Upper lobe of left lung (tissue), 6 donors: Measurements from ENCODE around the gene PLXNA1. TPM values are rescaled to one million over a fixed set of nuclear protein-coding genes. Genes with fewer than 3 reads are reported as not detected.

Experiments
- ATAC-seq, 2 donors: fragments of 200-7000 bp; cut with Tn5 transposase; one replicate each; pipeline ENCODE4 v1.9.1; 2022; ENCODE audit warnings: mild to moderate bottlenecking in 2 of 2, moderate library complexity in 2 of 2; ENCODE audit not compliant: low FRiP score in 2 of 2
- DNase-seq, 2 donors: peaks; one replicate each; pipeline ENCODE4 v3.0.0-alpha.2; 2019 to 2020
- H3K27ac ChIP-seq, 4 donors: fragments of 200-600 bp; sonication (generic); one replicate each; pipeline ENCODE4 v1.5.1; 2016 to 2019
- H3K27me3 ChIP-seq, 4 donors: fragments of 200-600 bp; sonication (generic); one replicate each; pipeline ENCODE4 v1.5.1; 2017 to 2019
- H3K36me3 ChIP-seq, 4 donors: fragments of 200-600 bp; sonication (generic); one replicate each; pipeline ENCODE4 v1.5.1; 2016 to 2019
- H3K4me1 ChIP-seq, 4 donors: fragments of 200-600 bp; sonication (generic); one replicate each; pipeline ENCODE4 v1.5.1; 2018 to 2019
- H3K4me3 ChIP-seq, 4 donors: fragments of 200-600 bp; sonication (generic); one replicate each; pipeline ENCODE4 v1.5.1; 2017 to 2019; ENCODE audit warnings: mild to moderate bottlenecking in 2 of 4, moderate library complexity in 1 of 4
- H3K9me3 ChIP-seq, 4 donors: fragments of 200-600 bp; sonication (generic); one replicate each; pipeline ENCODE4 v1.5.1; 2018 to 2019
- CTCF ChIP-seq, 6 experiments: fragments of 450-650 bp in 4 of 6; fragments of 200-600 bp in 2 of 6; sonication (generic) in 2 of 6; IDR thresholded peaks; one replicate each; pipeline ENCODE4 v1.5.1; 2016 to 2019; ENCODE audit warnings: antibody characterized with exemption in 6 of 6
- EP300 ChIP-seq, 4 donors: sonication (generic); formaldehyde crosslinking; IDR thresholded peaks; one replicate each; pipeline ENCODE4 v1.5.1; 2017; ENCODE audit warnings: antibody characterized with exemption in 4 of 4, control low read depth in 2 of 4
- POLR2A ChIP-seq, 4 donors: fragments of 450-650 bp; IDR thresholded peaks; one replicate each; pipeline ENCODE4 v1.5.1; 2016 to 2017; ENCODE audit warnings: antibody characterized with exemption in 4 of 4, mild to moderate bottlenecking in 2 of 4
- POLR2AphosphoS5 ChIP-seq, 2 donors: sonication (generic); formaldehyde crosslinking; IDR thresholded peaks; one replicate each; pipeline ENCODE4 v1.5.1; 2017; ENCODE audit warnings: antibody characterized with exemption in 2 of 2
- WGBS, 2 donors: methylation state at CpG; one replicate each; pipeline ENCODE4 v1.1.5; 2017 to 2018; 5-methylcytosine and 5-hydroxymethylcytosine counted together
- total RNA-seq, 6 donors: library from RNA; depleted of rRNA in 4 of 6; stranded (reverse); fragments of >200 nt in 4 of 6; gene quantifications; one replicate each; pipeline versions ENCODE4 v1.1.0 to v1.2.1, GENCODE V29; 2016 to 2021
- donor health status: DM: no; HTN: no; CAD: no; lungs with moderate emphysema.
- donor health status: DM: no; HTN: yes; CAD: no; lungs with severe emphysema.

The PLXNA1 gene
- total RNA-seq, result 10 to 100 TPM; 48.0 to 94.3 (median 73.7) TPM

- Histone ChIP-seq H3K4me3 (peak within 1 kb of the TSS; percentile 67 to 95 (median 72)), H3K9me3 (no peaks in the 10 kb centered on the region), H3K27ac (peak within 1 kb of the TSS; percentile 78 to 91 (median 81)), H3K4me1 (peaks cover 28 to 53% (median 35%) of the 10 kb centered on the region in 4 donors), H3K36me3 (no peaks in the 10 kb centered on the region), H3K27me3 (no peaks in the 10 kb centered on the region)
- 0 to 1% methylated on average over 1 to 26 of the region's 89 CpGs for WGBS, 2 donors
- DNase-seq (peak; percentile 80 to 96), ATAC-seq (peak; percentile 86 to 96)
- TF ChIP-seq EP300 (IDR thresholded peaks at IDR 0.05) (no peak), CTCF (IDR thresholded peaks at IDR 0.05) (peak; percentile 91 to 98 (median 96)), POLR2A (IDR thresholded peaks at IDR 0.05) (peak in 1 of 4 donors; percentile 56), POLR2AphosphoS5 (IDR thresholded peaks at IDR 0.05) (peak; percentile 6 to 11)
Measured at GRCh38 chr3:126982471-126983175, at the start of gene PLXNA1. Gene PLXNA1, plus strand, starts transcription at chr3:126983115. Its CDS starts 5,479 bp downstream, at chr3:126988594.

GRCh38 chr3:126934031-126934531 lies 48.8 kb upstream of the PLXNA1 start:
- no peak for ATAC-seq
- DNase-seq, result no peak
- H3K36me3 ChIP-seq, result no peaks in the 10 kb centered on the region
- TF ChIP-seq POLR2A (IDR thresholded peaks at IDR 0.05), result no peak
- no peak for TF ChIP-seq POLR2AphosphoS5 (IDR thresholded peaks at IDR 0.05)
- no peak for TF ChIP-seq CTCF (IDR thresholded peaks at IDR 0.05)
- no peak for TF ChIP-seq EP300 (IDR thresholded peaks at IDR 0.05)
- H3K4me1 ChIP-seq, result peaks cover 10 to 29% (median 14%) of the 10 kb centered on the region in 4 donors
- 58 to 67% methylated on average over 4 of the region's 4 CpGs for WGBS, 2 donors
- H3K9me3 ChIP-seq, result no peaks in the 10 kb centered on the region
- H3K27ac ChIP-seq, result no peak overlapping the region
- no peak overlapping the region for H3K4me3 ChIP-seq
- H3K27me3 ChIP-seq, result no peaks in the 10 kb centered on the region

DNA sequence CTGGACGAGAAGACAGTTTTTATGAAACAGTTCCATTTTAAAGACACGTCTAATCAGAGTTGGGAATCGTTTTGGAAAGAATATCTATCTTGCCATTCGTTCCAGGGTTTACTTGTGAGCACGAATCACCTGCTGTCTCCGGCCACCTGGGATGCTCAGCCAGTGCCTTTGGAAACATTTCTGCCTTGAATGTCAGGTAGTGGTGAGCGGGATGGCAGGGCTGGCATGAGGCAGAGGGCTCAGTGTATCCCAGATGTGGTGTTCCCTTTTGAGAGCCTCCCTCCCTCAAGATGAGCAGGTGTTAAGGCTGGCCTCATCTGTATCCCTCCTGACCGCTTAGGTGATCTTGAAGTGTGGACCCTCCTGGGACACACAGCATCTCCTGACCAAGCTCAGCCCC lies 47.9 kb upstream of the PLXNA1 start:
- H3K9me3 ChIP-seq, result no peaks in the 10 kb centered on the region
- peaks cover 10 to 31% (median 14%) of the 10 kb centered on the region in 4 donors for H3K4me1 ChIP-seq
- DNase-seq, result no peak
- no peak overlapping the region for H3K4me3 ChIP-seq
- 91 to 93% methylated on average over 8 of the region's 8 CpGs for WGBS, 2 donors
- H3K27ac ChIP-seq, result no peak overlapping the region
- H3K36me3 ChIP-seq, result no peaks in the 10 kb centered on the region
- TF ChIP-seq EP300 (IDR thresholded peaks at IDR 0.05), result no peak
- TF ChIP-seq CTCF (IDR thresholded peaks at IDR 0.05), result no peak
- no peak for ATAC-seq
- no peaks in the 10 kb centered on the region for H3K27me3 ChIP-seq

DNA sequence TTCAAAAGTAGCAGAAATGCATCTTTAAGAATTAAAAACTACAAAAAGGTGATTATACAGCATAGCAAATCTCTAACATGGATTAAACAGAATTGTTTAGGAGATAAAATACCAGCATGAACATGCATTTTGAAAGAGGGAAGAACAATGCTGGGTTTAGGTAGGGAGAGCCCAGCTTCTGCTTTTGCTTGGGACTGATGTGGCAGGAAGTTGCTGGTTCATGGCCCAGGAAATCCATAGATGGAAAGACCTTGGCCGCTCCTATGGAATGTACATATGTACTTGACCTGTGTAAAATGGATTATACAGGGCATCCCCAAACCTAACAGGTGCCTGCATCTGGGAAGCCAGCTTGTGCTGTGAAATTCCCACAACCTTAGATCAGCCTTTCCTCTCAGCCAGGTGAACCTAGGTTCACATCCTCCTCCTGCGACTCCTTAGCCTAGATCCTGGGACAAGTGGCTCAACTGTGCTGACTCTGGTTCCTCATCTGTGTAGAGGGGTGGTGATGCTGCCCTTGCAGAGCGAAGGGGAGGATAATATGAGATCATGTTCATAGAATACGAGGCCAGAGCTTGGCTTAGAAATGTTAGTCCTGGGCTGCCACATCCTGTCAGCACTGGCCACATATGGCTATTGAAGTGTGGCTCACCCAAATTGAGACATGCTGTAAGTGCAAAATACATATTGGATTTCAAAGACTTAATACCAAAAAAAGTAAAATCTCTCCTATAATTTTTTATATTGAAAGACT lies 47.0 kb upstream of the PLXNA1 start:
- Histone ChIP-seq H3K27ac (no peak overlapping the region), H3K4me1 (peaks cover 10 to 31% (median 14%) of the 10 kb centered on the region in 4 donors), H3K9me3 (no peaks in the 10 kb centered on the region), H3K27me3 (no peaks in the 10 kb centered on the region), H3K36me3 (no peaks in the 10 kb centered on the region), H3K4me3 (no peak overlapping the region)
- TF ChIP-seq POLR2A (IDR thresholded peaks at IDR 0.05), result no peak
- TF ChIP-seq CTCF (IDR thresholded peaks at IDR 0.05), result no peak
- no peak for TF ChIP-seq EP300 (IDR thresholded peaks at IDR 0.05)
- no peak for TF ChIP-seq POLR2AphosphoS5 (IDR thresholded peaks at IDR 0.05)
- ATAC-seq (no peak), DNase-seq (no peak)
- 87% methylated on average over 4 of the region's 4 CpGs for WGBS, 2 donors
